Stimulated activated CD4-positive, alpha-beta T cell treated with anti-CD3 and anti-CD28 coated beads, Interleukin-15, amount 100 ng/mL, for 1 hour (primary cell): Measurements from ENCODE around the gene LRRC40.

Experiments
- DNase-seq, 2 donors: peaks; one replicate each; pipeline ENCODE4 v3.0.0-alpha.2; 2020; ENCODE audit warnings: low read depth in 1 of 2, low spot score in 1 of 2

Gene LRRC40

GRCh38 chr1:70134148-70134547 lies 71.2 kb downstream of the LRRC40 start:
- DNase-seq: no peak

DNA sequence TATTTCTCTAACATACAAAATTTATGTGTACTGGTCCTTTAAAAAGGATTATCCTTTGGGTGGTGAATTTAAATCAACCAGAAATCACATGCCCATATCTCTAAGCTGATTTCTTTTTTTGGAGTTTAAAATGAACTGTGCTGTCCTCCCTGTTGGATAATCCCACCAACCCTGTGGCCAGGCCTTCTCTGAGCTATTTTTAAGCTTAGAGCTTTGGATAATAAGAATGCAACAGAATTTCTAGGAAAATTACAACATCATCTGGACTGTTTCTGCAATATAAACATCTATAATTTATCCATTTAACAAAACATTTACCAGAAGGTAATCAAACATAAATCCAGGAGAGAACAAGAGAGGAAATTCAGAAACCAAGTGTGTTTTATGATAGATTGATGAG lies 88.3 kb downstream of the LRRC40 start:
- DNase-seq: no peak

GRCh38 chr1:70115315-70115714 lies 90.1 kb downstream of the LRRC40 start:
- no peak for DNase-seq

- no peak for DNase-seq
Measured at GRCh38 chr1:70112838-70113237, 92.5 kb downstream of the LRRC40 start.

DNA sequence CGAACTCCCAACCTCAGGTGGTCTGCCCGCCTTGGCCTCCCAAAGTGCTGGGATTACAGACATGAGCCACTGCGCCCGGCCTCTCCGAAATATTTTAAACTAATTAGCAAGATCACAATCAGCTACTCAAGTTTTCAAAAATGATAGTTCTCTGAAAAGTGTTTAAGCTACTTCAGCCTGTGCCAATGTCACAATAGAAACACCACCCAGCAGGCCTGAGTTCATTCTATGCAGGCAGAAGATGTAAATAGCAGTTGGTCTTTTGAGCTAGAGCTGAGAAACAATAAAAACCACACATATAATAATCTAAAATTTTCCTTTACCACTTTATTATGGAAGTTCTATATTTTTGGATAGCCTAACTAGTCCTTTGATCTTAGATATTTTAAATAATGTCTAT lies 96.1 kb downstream of the LRRC40 start:
- no peak for DNase-seq

- DNase-seq: no peak
Measured at GRCh38 chr1:70103770-70104169, 101.6 kb downstream of the LRRC40 start.

DNA sequence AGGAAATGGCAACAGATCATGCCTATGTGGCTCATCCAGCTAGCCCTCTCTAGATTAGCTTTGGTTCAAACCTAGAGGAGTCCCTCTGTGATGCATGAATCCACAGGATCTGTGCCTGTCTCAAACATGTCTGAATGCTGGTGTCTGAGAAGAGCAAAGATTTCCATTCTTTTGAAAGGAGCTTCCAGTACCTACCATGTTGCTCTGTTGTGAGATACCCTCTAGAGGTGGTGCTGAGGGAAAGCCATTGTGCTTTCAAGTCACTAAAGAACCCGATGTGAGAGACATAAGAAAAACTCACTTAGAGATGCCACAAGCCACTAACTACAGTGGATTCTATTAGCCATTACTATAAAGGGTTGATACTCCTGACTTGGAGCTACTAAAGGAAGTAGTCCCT lies 103.6 kb downstream of the LRRC40 start:
- no peak for DNase-seq

DNA sequence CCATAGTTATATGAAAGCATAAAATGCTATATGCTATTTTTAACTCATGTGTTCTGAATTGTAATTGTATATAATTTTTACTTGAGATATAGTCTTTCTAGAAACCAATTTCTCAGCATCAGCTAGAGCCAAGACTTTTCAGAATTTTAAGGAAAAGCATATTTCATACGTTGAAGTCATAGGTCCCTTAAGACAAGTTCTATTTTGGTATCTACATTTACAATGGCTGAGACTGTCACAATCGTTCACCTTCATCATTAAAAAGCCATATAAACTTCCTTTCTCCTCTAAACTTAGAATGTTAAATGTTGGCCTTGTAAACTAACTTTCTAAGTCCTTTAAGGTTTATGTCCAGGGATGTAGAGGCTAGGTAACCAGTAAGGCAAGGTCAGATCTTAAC lies 104.1 kb downstream of the LRRC40 start:
- no peak for DNase-seq
